Measurements from ENCODE around the gene PCSK9. TPM values are rescaled to one million over a fixed set of nuclear protein-coding genes. Genes with fewer than 3 reads are reported as not detected.

The PCSK9 gene
- total and polyA plus RNA-seq, 2 of the 13 experiments (the other 11 are each of a cell fraction or from before 2014, with no cell fraction given), result 33.3 to 80.5 TPM

- TF ChIP-seq SMAD1 (CRISPR knock-in tag; IDR thresholded peaks at IDR 0.05; ENCODE audit: borderline replicate concordance, low read depth) (peak; percentile 78), RFXAP (CRISPR knock-in tag; IDR thresholded peaks at IDR 0.05; ENCODE audit: borderline replicate concordance) (peak; percentile 26; the same call in 1 of the 2 replicates), PATZ1 (CRISPR knock-in tag; IDR thresholded peaks at IDR 0.05) (peak; percentile 79), FOXA3 (CRISPR knock-in tag; IDR thresholded peaks at IDR 0.05) (peak; percentile 19; the same call in 1 of the 2 replicates), ZZZ3 (CRISPR knock-in tag; IDR thresholded peaks at IDR 0.05; ENCODE audit: borderline replicate concordance) (no peak), KLF15 (CRISPR knock-in tag; IDR thresholded peaks at IDR 0.05; ENCODE audit: borderline replicate concordance) (peak; percentile 79; the same call in 1 of the 2 replicates), MLLT10 (CRISPR knock-in tag; IDR thresholded peaks at IDR 0.05) (0 out of 2 replicates have a peak, but pooled peaks have one; percentile 47), ZNF672 (CRISPR knock-in tag; IDR thresholded peaks at IDR 0.05) (no peak), EHMT2 (IDR thresholded peaks at IDR 0.05; ENCODE audit: borderline replicate concordance, low read depth, low read length) (no peak), CBX1 (IDR thresholded peaks at IDR 0.05; ENCODE audit: low read depth) (no peak), NFKB2 (CRISPR knock-in tag; IDR thresholded peaks at IDR 0.05; ENCODE audit: borderline replicate concordance) (peak; percentile 81; the same call in 1 of the 2 replicates), MAFF (IDR thresholded peaks at IDR 0.05; ENCODE audit: low read depth, low read length) (no peak), ZNF251 (CRISPR knock-in tag; IDR thresholded peaks at IDR 0.05) (peak; percentile 75; the same call in 1 of the 2 replicates), SAFB2 (CRISPR knock-in tag; IDR thresholded peaks at IDR 0.05; ENCODE audit: borderline replicate concordance, low read depth) (0 out of 2 replicates have a peak, but pooled peaks have one; percentile 22)
- TF ChIP-seq, protein P1, sequence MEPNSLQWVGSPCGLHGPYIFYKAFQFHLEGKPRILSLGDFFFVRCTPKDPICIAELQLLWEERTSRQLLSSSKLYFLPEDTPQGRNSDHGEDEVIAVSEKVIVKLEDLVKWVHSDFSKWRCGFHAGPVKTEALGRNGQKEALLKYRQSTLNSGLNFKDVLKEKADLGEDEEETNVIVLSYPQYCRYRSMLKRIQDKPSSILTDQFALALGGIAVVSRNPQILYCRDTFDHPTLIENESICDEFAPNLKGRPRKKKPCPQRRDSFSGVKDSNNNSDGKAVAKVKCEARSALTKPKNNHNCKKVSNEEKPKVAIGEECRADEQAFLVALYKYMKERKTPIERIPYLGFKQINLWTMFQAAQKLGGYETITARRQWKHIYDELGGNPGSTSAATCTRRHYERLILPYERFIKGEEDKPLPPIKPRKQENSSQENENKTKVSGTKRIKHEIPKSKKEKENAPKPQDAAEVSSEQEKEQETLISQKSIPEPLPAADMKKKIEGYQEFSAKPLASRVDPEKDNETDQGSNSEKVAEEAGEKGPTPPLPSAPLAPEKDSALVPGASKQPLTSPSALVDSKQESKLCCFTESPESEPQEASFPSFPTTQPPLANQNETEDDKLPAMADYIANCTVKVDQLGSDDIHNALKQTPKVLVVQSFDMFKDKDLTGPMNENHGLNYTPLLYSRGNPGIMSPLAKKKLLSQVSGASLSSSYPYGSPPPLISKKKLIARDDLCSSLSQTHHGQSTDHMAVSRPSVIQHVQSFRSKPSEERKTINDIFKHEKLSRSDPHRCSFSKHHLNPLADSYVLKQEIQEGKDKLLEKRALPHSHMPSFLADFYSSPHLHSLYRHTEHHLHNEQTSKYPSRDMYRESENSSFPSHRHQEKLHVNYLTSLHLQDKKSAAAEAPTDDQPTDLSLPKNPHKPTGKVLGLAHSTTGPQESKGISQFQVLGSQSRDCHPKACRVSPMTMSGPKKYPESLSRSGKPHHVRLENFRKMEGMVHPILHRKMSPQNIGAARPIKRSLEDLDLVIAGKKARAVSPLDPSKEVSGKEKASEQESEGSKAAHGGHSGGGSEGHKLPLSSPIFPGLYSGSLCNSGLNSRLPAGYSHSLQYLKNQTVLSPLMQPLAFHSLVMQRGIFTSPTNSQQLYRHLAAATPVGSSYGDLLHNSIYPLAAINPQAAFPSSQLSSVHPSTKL (CRISPR knock-in tag; IDR thresholded peaks at IDR 0.05), result peak; percentile 34; the same call in 1 of the 2 replicates
- TF ChIP-seq, protein P2, sequence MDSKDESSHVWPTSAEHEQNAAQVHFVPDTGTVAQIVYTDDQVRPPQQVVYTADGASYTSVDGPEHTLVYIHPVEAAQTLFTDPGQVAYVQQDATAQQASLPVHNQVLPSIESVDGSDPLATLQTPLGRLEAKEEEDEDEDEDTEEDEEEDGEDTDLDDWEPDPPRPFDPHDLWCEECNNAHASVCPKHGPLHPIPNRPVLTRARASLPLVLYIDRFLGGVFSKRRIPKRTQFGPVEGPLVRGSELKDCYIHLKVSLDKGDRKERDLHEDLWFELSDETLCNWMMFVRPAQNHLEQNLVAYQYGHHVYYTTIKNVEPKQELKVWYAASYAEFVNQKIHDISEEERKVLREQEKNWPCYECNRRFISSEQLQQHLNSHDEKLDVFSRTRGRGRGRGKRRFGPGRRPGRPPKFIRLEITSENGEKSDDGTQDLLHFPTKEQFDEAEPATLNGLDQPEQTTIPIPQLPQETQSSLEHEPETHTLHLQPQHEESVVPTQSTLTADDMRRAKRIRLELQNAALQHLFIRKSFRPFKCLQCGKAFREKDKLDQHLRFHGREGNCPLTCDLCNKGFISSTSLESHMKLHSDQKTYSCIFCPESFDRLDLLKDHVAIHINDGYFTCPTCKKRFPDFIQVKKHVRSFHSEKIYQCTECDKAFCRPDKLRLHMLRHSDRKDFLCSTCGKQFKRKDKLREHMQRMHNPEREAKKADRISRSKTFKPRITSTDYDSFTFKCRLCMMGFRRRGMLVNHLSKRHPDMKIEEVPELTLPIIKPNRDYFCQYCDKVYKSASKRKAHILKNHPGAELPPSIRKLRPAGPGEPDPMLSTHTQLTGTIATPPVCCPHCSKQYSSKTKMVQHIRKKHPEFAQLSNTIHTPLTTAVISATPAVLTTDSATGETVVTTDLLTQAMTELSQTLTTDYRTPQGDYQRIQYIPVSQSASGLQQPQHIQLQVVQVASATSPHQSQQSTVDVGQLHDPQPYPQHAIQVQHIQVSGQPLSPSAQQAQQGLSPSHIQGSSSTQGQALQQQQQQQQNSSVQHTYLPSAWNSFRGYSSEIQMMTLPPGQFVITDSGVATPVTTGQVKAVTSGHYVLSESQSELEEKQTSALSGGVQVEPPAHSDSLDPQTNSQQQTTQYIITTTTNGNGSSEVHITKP (CRISPR knock-in tag; IDR thresholded peaks at IDR 0.05; ENCODE audit: low read depth), result 0 out of 2 replicates have a peak, but pooled peaks have one; percentile 24
- TF ChIP-seq, protein P3, sequence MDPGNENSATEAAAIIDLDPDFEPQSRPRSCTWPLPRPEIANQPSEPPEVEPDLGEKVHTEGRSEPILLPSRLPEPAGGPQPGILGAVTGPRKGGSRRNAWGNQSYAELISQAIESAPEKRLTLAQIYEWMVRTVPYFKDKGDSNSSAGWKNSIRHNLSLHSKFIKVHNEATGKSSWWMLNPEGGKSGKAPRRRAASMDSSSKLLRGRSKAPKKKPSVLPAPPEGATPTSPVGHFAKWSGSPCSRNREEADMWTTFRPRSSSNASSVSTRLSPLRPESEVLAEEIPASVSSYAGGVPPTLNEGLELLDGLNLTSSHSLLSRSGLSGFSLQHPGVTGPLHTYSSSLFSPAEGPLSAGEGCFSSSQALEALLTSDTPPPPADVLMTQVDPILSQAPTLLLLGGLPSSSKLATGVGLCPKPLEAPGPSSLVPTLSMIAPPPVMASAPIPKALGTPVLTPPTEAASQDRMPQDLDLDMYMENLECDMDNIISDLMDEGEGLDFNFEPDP (CRISPR knock-in tag; conservative IDR thresholded peaks at IDR 0.05), result 0 out of 2 replicates have a peak, but pooled peaks have one; percentile 68
These were observed at the start of gene PCSK9 (continued) for GRCh38 chr1:55039342-55040082.
